ENCODE results near the gene SCYL2. TPM values are rescaled to one million over a fixed set of nuclear protein-coding genes. Genes with fewer than 3 reads are reported as not detected.

The SCYL2 gene
- polyA plus RNA-seq, 3 donors: 16.5 to 25.5 (median 20.4) TPM

DNA sequence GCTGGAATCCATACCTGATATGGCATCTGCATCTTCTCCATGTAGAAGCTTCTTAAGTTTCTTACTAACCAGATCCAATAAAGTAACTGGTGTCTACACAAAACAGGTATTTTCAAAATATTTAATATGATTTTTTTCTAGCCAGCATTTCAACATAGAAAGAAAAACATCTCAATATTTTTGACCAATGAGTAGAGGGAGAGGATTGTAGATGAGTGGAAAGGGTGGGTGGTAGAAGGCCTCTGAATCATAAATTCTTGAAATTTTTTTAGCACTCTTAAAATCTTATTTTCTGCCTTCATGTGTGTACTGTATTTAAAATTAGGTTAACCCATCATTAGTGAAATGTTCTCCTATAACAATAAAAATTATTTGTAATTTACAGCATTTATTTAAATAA is 18.1 kb upstream of the SCYL2 start:
- no peak for DNase-seq
- H3K27ac ChIP-seq (ENCODE audit: low read depth in 1 of 2, low read length in 2 of 2): no peak overlapping the region
- H2AFZ ChIP-seq (ENCODE audit: insufficient read depth, low read depth, low read length, poor library complexity, severe bottlenecking): no peak overlapping the region
- peaks cover 7% of the 10 kb centered on the region in 2 donors for H3K4me1 ChIP-seq (ENCODE audit: control insufficient read depth in 1 of 2, insufficient read depth in 2 of 2, low read length in 2 of 2)
- Mint-ChIP-seq H3K36me3 (no peaks in the 10 kb centered on the region), H3K4me1 (peaks cover 10% of the 10 kb centered on the region), H3K27me3 (ENCODE audit: low read depth in 3 of 3) (peaks cover 0 to 3% (median 0%) of the 10 kb centered on the region in 3 donors), H3K9me3 (no peaks in the 10 kb centered on the region), H3K27ac (no peak overlapping the region), H3K4me3 (no peak overlapping the region)
- no peaks in the 10 kb centered on the region for H3K27me3 ChIP-seq (ENCODE audit: control insufficient read depth in 2 of 2, insufficient read depth in 2 of 2, low read length in 2 of 2)
- H4K20me1 ChIP-seq (ENCODE audit: insufficient read depth, low read length): no peaks in the 10 kb centered on the region
- TF ChIP-seq, protein P1, sequence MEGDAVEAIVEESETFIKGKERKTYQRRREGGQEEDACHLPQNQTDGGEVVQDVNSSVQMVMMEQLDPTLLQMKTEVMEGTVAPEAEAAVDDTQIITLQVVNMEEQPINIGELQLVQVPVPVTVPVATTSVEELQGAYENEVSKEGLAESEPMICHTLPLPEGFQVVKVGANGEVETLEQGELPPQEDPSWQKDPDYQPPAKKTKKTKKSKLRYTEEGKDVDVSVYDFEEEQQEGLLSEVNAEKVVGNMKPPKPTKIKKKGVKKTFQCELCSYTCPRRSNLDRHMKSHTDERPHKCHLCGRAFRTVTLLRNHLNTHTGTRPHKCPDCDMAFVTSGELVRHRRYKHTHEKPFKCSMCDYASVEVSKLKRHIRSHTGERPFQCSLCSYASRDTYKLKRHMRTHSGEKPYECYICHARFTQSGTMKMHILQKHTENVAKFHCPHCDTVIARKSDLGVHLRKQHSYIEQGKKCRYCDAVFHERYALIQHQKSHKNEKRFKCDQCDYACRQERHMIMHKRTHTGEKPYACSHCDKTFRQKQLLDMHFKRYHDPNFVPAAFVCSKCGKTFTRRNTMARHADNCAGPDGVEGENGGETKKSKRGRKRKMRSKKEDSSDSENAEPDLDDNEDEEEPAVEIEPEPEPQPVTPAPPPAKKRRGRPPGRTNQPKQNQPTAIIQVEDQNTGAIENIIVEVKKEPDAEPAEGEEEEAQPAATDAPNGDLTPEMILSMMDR (IDR thresholded peaks at IDR 0.05): no peak
- H3K36me3 ChIP-seq (replicated peaks in 1 of 2; ENCODE audit: control insufficient read depth in 1 of 2, insufficient read depth in 2 of 2, low read length in 2 of 2): no peaks in the 10 kb centered on the region
- H3K79me2 ChIP-seq (ENCODE audit: insufficient read depth, low read length): no peaks in the 10 kb centered on the region
- no peaks in the 10 kb centered on the region for H3K9me3 ChIP-seq (replicated peaks in 1 of 2; ENCODE audit: control insufficient read depth in 1 of 2, insufficient read depth in 1 of 2, low read length in 2 of 2)
- intact Hi-C loops (cut with micrococcal nuclease): no loop called here
- no peak overlapping the region for H3K4me2 ChIP-seq (replicated peaks; ENCODE audit: extremely low read depth, low read length, poor library complexity, severe bottlenecking)
- no peak overlapping the region for H3K9ac ChIP-seq (ENCODE audit: insufficient read depth, low read length, poor library complexity, severe bottlenecking)
- H3K4me3 ChIP-seq (replicated peaks in 1 of 3; ENCODE audit: low read depth in 2 of 3, low read length in 3 of 3): no peak overlapping the region

GRCh38 chr12:100249941-100250340 is 17.0 kb upstream of the SCYL2 start:
- Histone ChIP-seq H3K4me3 (replicated peaks in 1 of 3; ENCODE audit: low read depth in 2 of 3, low read length in 3 of 3) (no peak overlapping the region), H3K27me3 (ENCODE audit: control insufficient read depth in 2 of 2, insufficient read depth in 2 of 2, low read length in 2 of 2) (no peaks in the 10 kb centered on the region), H2AFZ (ENCODE audit: insufficient read depth, low read depth, low read length, poor library complexity, severe bottlenecking) (peak overlapping the region; percentile 11), H3K79me2 (ENCODE audit: insufficient read depth, low read length) (no peaks in the 10 kb centered on the region), H4K20me1 (ENCODE audit: insufficient read depth, low read length) (no peaks in the 10 kb centered on the region), H3K36me3 (replicated peaks in 1 of 2; ENCODE audit: control insufficient read depth in 1 of 2, insufficient read depth in 2 of 2, low read length in 2 of 2) (no peaks in the 10 kb centered on the region), H3K4me1 (ENCODE audit: control insufficient read depth in 1 of 2, insufficient read depth in 2 of 2, low read length in 2 of 2) (peaks cover 7% of the 10 kb centered on the region in 2 donors), H3K9me3 (replicated peaks in 1 of 2; ENCODE audit: control insufficient read depth in 1 of 2, insufficient read depth in 1 of 2, low read length in 2 of 2) (no peaks in the 10 kb centered on the region), H3K9ac (ENCODE audit: insufficient read depth, low read length, poor library complexity, severe bottlenecking) (no peak overlapping the region), H3K4me2 (replicated peaks; ENCODE audit: extremely low read depth, low read length, poor library complexity, severe bottlenecking) (no peak overlapping the region), H3K27ac (ENCODE audit: low read depth in 1 of 2, low read length in 2 of 2) (peak overlapping the region in 1 of 2 donors; percentile 26)
- 32% methylated on average over 3 of the region's 7 CpGs for WGBS (ENCODE audit: insufficient coverage)
- intact Hi-C loops (cut with micrococcal nuclease): no loop called here
- Mint-ChIP-seq H3K4me3 (no peak overlapping the region), H3K27me3 (ENCODE audit: low read depth in 3 of 3) (peaks cover 0 to 2% (median 2%) of the 10 kb centered on the region in 3 donors), H3K4me1 (peaks cover 10% of the 10 kb centered on the region), H3K9me3 (no peaks in the 10 kb centered on the region), H3K36me3 (no peaks in the 10 kb centered on the region), H3K27ac (no peak overlapping the region)
- TF ChIP-seq, protein P1 (IDR thresholded peaks at IDR 0.05): no peak
- peak in 2 of 3 donors; percentile 20 for DNase-seq
